Thyroid gland (tissue), 4 donors: ENCODE data around the gene CELF4.

Experiments used
- CTCF ChIP-seq, 6 experiments: fragments of 200-600 bp in 3 of 6; fragments of 450-650 bp in 3 of 6; sonication (generic) in 3 of 6; IDR thresholded peaks; one replicate each; pipeline ENCODE4 v1.5.1; 2016 to 2019; ENCODE audit warnings: antibody characterized with exemption in 6 of 6, mild to moderate bottlenecking in 2 of 6, inconsistent platforms in 1 of 6, moderate library complexity in 1 of 6
- POLR2A ChIP-seq, 2 donors: fragments of 450-650 bp; IDR thresholded peaks; one replicate each; pipeline ENCODE4 v1.6.1; 2017; ENCODE audit warnings: antibody characterized with exemption in 2 of 2, mild to moderate bottlenecking in 2 of 2, moderate library complexity in 1 of 2

- TF ChIP-seq CTCF (IDR thresholded peaks at IDR 0.05), result no peak
- no peak for TF ChIP-seq POLR2A (IDR thresholded peaks at IDR 0.05)
These were observed 238.5 kb downstream of the CELF4 start for GRCh38 chr18:37327063-37327577.
